Ishikawa (cell line): ENCODE measurements around the gene LCLAT1.

Source experiments
- CEBPB ChIP-seq: IDR thresholded peaks from 2 replicates; pipeline ENCODE4 v1.6.1; 2012
- CREB1 ChIP-seq: IDR thresholded peaks from 2 replicates; pipeline ENCODE4 v1.6.1; 2012; ENCODE audit warnings: low read depth
- EGR1 ChIP-seq: IDR thresholded peaks from 2 replicates; pipeline ENCODE4 v1.6.1; 2012
- EP300 ChIP-seq: IDR thresholded peaks from 2 replicates; pipeline ENCODE4 v1.6.1; 2012; ENCODE audit warnings: borderline replicate concordance
- FOXM1 ChIP-seq: IDR thresholded peaks from 2 replicates; pipeline ENCODE4 v1.6.1; 2012; ENCODE audit warnings: low read depth, borderline replicate concordance
- NFIC ChIP-seq: IDR thresholded peaks from 2 replicates; pipeline ENCODE4 v1.6.1; 2012
- RAD21 ChIP-seq: IDR thresholded peaks from 2 replicates; pipeline ENCODE4 v1.6.1; 2012; ENCODE audit warnings: low read depth
- REST ChIP-seq: IDR thresholded peaks from 2 replicates; pipeline ENCODE4 v1.6.1; 2012; ENCODE audit warnings: low read depth, mild to moderate bottlenecking
- TAF1 ChIP-seq: IDR thresholded peaks from 2 replicates; pipeline ENCODE4 v1.6.1; 2012; ENCODE audit warnings: low read depth, mild to moderate bottlenecking
- TCF12 ChIP-seq: IDR thresholded peaks from 2 replicates; pipeline ENCODE4 v1.6.1; 2012; ENCODE audit warnings: low read depth
- TEAD4 ChIP-seq: IDR thresholded peaks from 2 replicates; pipeline ENCODE4 v1.6.1; 2012
- USF1 ChIP-seq: IDR thresholded peaks from 2 replicates; pipeline ENCODE4 v1.6.1; 2012
- YY1 ChIP-seq: IDR thresholded peaks from 2 replicates; pipeline ENCODE4 v1.6.1; 2012; ENCODE audit warnings: low read depth
- ZBTB7A ChIP-seq: IDR thresholded peaks from 2 replicates; pipeline ENCODE4 v1.6.1; 2012; ENCODE audit warnings: low read depth
- TF ChIP-seq, protein P1 (sequence below): IDR thresholded peaks from 2 replicates; pipeline ENCODE4 v1.6.1; 2012

Gene LCLAT1

GRCh38 chr2:30445266-30445821 is 1.7 kb upstream of the LCLAT1 start:
- TF ChIP-seq TAF1 (no peak), CEBPB (no peak), FOXM1 (no peak), TEAD4 (no peak), TCF12 (no peak), NFIC (no peak), RAD21 (no peak), USF1 (no peak), YY1 (no peak), EP300 (no peak), CREB1 (no peak), ZBTB7A (no peak), EGR1 (no peak), REST (no peak)
- TF ChIP-seq, protein P1, sequence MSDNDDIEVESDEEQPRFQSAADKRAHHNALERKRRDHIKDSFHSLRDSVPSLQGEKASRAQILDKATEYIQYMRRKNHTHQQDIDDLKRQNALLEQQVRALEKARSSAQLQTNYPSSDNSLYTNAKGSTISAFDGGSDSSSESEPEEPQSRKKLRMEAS, result no peak

DNA sequence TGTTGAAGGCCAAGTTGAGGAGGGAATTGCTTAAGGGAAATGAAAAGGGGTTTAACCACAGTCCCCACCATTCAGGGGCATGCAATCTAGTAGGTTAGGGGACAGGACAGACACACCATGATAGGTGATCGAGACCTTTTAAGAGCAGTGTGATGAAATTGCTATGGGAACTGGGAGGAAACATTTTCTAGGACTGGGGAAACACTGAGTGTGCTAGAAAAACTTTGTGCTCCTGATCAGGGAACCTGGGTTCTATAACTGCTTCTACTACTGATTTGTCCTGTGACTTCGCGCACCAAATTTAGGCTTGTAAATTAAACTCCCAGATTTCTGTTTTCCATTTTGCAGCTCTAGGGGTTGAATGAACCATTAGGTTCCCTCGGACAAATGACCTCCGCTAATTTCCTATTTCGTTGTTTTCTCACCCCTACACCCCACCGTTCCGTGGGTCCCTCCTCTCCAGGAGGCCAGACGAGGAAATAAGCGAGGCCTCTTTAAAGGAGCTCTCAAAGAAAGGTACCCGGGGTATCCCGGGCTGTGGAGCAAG is 371 bp upstream of the LCLAT1 start:
- no peak for TF ChIP-seq NFIC
- TF ChIP-seq TAF1, result no peak
- no peak for TF ChIP-seq EP300
- TF ChIP-seq CREB1, result no peak
- no peak for TF ChIP-seq REST
- no peak for TF ChIP-seq YY1
- TF ChIP-seq TEAD4, result no peak
- no peak for TF ChIP-seq EGR1
- TF ChIP-seq ZBTB7A, result no peak
- TF ChIP-seq RAD21, result no peak
- TF ChIP-seq USF1, result no peak
- no peak for TF ChIP-seq CEBPB
- no peak for TF ChIP-seq TCF12
- TF ChIP-seq FOXM1, result no peak
- TF ChIP-seq, protein P1, result no peak

GRCh38 chr2:30448308-30448707 is 1.3 kb downstream of the LCLAT1 start:
- no peak for TF ChIP-seq TEAD4
- no peak for TF ChIP-seq TAF1
- no peak for TF ChIP-seq ZBTB7A
- no peak for TF ChIP-seq NFIC
- TF ChIP-seq CREB1, result no peak
- no peak for TF ChIP-seq USF1
- TF ChIP-seq EGR1, result no peak
- no peak for TF ChIP-seq FOXM1
- TF ChIP-seq TCF12, result no peak
- TF ChIP-seq, protein P1, result no peak
- no peak for TF ChIP-seq EP300
- TF ChIP-seq CEBPB, result no peak

GRCh38 chr2:30448866-30449265 is 1.8 kb downstream of the LCLAT1 start:
- no peak for TF ChIP-seq REST
- TF ChIP-seq, protein P1, result no peak
- no peak for TF ChIP-seq NFIC
- TF ChIP-seq ZBTB7A, result no peak
- TF ChIP-seq TEAD4, result no peak
- TF ChIP-seq FOXM1, result no peak
- TF ChIP-seq TCF12, result no peak
- no peak for TF ChIP-seq RAD21
- TF ChIP-seq EGR1, result no peak
- no peak for TF ChIP-seq EP300
- TF ChIP-seq TAF1, result no peak
- no peak for TF ChIP-seq YY1
- no peak for TF ChIP-seq USF1
- no peak for TF ChIP-seq CEBPB
- TF ChIP-seq CREB1, result no peak
